DOHH2 (cell line): Measurements from ENCODE around the gene GCGR.
"Not testable (repeated sequence)": the region's sequence is repeated elsewhere in the genome, so short reads cannot be mapped to it uniquely, and the experiment has no call there.

Experiments used
- H3F3A ChIP-seq: fragments of 200-600 bp; sonication (generic), shearing (Covaris generic); 2 replicates; pipeline ENCODE4 v1.6.0; 2016; ENCODE audit warnings: antibody characterized with exemption, mild to moderate bottlenecking; ENCODE audit not compliant: control insufficient read depth, insufficient read depth
- H3K27ac ChIP-seq: fragments of 200-600 bp; sonication (generic); 2 replicates; pipeline ENCODE4 v1.5.1; 2014; ENCODE audit warnings: low read depth, mild to moderate bottlenecking, low read length, moderate library complexity
- H3K27me3 ChIP-seq: fragments of 200-600 bp; sonication (generic); 2 replicates; pipeline ENCODE4 v1.6.1; 2014; ENCODE audit warnings: mild to moderate bottlenecking, low read length, mixed read lengths; ENCODE audit not compliant: control insufficient read depth
- H3K36me3 ChIP-seq: fragments of 200-600 bp; sonication (generic); 2 replicates; pipeline ENCODE4 v1.6.1; 2014; ENCODE audit warnings: mild to moderate bottlenecking, low read length, moderate library complexity, mixed read lengths; ENCODE audit not compliant: control insufficient read depth
- H3K4me1 ChIP-seq: fragments of 200-600 bp; sonication (generic); 2 replicates; pipeline ENCODE4 v1.6.1; 2014; ENCODE audit warnings: mild to moderate bottlenecking, low read length, mixed read lengths; ENCODE audit not compliant: control insufficient read depth
- H3K4me2 ChIP-seq: fragments of 200-600 bp; sonication (generic); 2 replicates; pipeline ENCODE4 v1.6.0; 2014; ENCODE audit warnings: mild to moderate bottlenecking, low read length, moderate library complexity
- H3K4me3 ChIP-seq: fragments of 200-600 bp; sonication (generic); 2 replicates; pipeline ENCODE4 v1.5.1; 2014; ENCODE audit warnings: mild to moderate bottlenecking, low read length, mixed read lengths
- H3K79me2 ChIP-seq: fragments of 200-600 bp; sonication (generic); 2 replicates; pipeline ENCODE4 v1.6.1; 2014; ENCODE audit warnings: mild to moderate bottlenecking, low read length, mixed read lengths; ENCODE audit not compliant: control insufficient read depth
- H3K9me2 ChIP-seq: fragments of 200-600 bp; sonication (generic); replicated peaks from 2 replicates; pipeline ENCODE4 v1.6.1; 2014; ENCODE audit warnings: mild to moderate bottlenecking, low read length, mixed read lengths; ENCODE audit not compliant: control insufficient read depth
- H3K9me3 ChIP-seq: fragments of 200-600 bp; sonication (generic); 2 replicates; pipeline ENCODE4 v1.6.1; 2014; ENCODE audit warnings: antibody characterized with exemption, low read length, mixed read lengths; ENCODE audit not compliant: control insufficient read depth, insufficient read depth
- H4K20me1 ChIP-seq: fragments of 200-600 bp; sonication (generic); 2 replicates; pipeline ENCODE4 v1.6.0; 2014; ENCODE audit warnings: low read depth, mild to moderate bottlenecking, antibody characterized with exemption, low read length, moderate library complexity; ENCODE audit not compliant: control insufficient read depth, insufficient read depth
- CTCF ChIP-seq: fragments of 200-600 bp; sonication (generic); IDR thresholded peaks from one replicate; pipeline ENCODE4 v1.5.1; 2014; ENCODE audit warnings: antibody characterized with exemption, mild to moderate bottlenecking, low read depth, low read length; ENCODE audit not compliant: poor library complexity, severe bottlenecking
- EZH2phosphoT487 ChIP-seq: fragments of 200-600 bp; sonication (generic); IDR thresholded peaks from 2 replicates; pipeline ENCODE4 v1.6.1; 2017; ENCODE audit warnings: borderline replicate concordance, mild to moderate bottlenecking, antibody characterized with exemption, low read length, moderate library complexity, mixed read lengths

Gene GCGR

GRCh38 chr17:81839301-81839700 is 35.4 kb downstream of the GCGR start:
- peaks cover 2% of the 10 kb centered on the region for H3K79me2 ChIP-seq
- H3K9me3 ChIP-seq: no peaks in the 10 kb centered on the region
- H3K27me3 ChIP-seq: no peaks in the 10 kb centered on the region
- H4K20me1 ChIP-seq: no peaks in the 10 kb centered on the region
- H3K36me3 ChIP-seq: peaks cover 18% of the 10 kb centered on the region
- TF ChIP-seq CTCF: no peak
- TF ChIP-seq EZH2phosphoT487: no peak
- H3K27ac ChIP-seq: no peak overlapping the region
- H3K9me2 ChIP-seq: no peaks in the 10 kb centered on the region
- H3K4me2 ChIP-seq: no peak overlapping the region
- H3F3A ChIP-seq: 0 out of 2 replicates have a peak, but pooled peaks cover 2% of the 10 kb centered on the region
- peaks cover 2% of the 10 kb centered on the region; the same call in 1 of the 2 replicates for H3K4me1 ChIP-seq
- H3K4me3 ChIP-seq: no peak overlapping the region

GRCh38 chr17:81840059-81840458 is 36.1 kb downstream of the GCGR start:
- not testable (repeated sequence) for H3K9me3 ChIP-seq, H3K27me3 ChIP-seq, H3K4me1 ChIP-seq, H3K9me2 ChIP-seq, H3K4me3 ChIP-seq, H3K4me2 ChIP-seq, H3K27ac ChIP-seq, H4K20me1 ChIP-seq, H3F3A ChIP-seq, H3K79me2 ChIP-seq
- peaks cover 26% of the 10 kb centered on the region for H3K36me3 ChIP-seq

GRCh38 chr17:81840826-81841778 is 37.2 kb downstream of the GCGR start:
- Histone ChIP-seq H3K4me1 (no peaks in the 10 kb centered on the region), H3K27me3 (no peaks in the 10 kb centered on the region), H3K9me3 (no peaks in the 10 kb centered on the region), H3K27ac (no peak overlapping the region), H3K79me2 (no peaks in the 10 kb centered on the region), H3F3A (0 out of 2 replicates have a peak, but pooled peaks cover 2% of the 10 kb centered on the region), H3K4me2 (no peak overlapping the region), H3K9me2 (no peaks in the 10 kb centered on the region), H3K4me3 (no peak overlapping the region), H4K20me1 (no peaks in the 10 kb centered on the region), H3K36me3 (peaks cover 36% of the 10 kb centered on the region)
- TF ChIP-seq EZH2phosphoT487 (no peak), CTCF (no peak)

GRCh38 chr17:81841866-81842265 is 37.9 kb downstream of the GCGR start:
- H3K9me3 ChIP-seq: no peaks in the 10 kb centered on the region
- TF ChIP-seq CTCF: no peak
- TF ChIP-seq EZH2phosphoT487: no peak
- H3K4me1 ChIP-seq: no peaks in the 10 kb centered on the region
- no peaks in the 10 kb centered on the region for H3K27me3 ChIP-seq
- 0 out of 2 replicates have a peak, but pooled peaks cover 2% of the 10 kb centered on the region for H3F3A ChIP-seq
- H3K4me3 ChIP-seq: no peak overlapping the region
- H3K9me2 ChIP-seq: no peaks in the 10 kb centered on the region
- no peak overlapping the region for H3K4me2 ChIP-seq
- no peak overlapping the region for H3K27ac ChIP-seq
- H3K79me2 ChIP-seq: no peaks in the 10 kb centered on the region
- peaks cover 44% of the 10 kb centered on the region for H3K36me3 ChIP-seq
- no peaks in the 10 kb centered on the region for H4K20me1 ChIP-seq
